Neural progenitor cell (in vitro differentiated cells): ENCODE measurements around the gene PSMD5. TPM values are rescaled to one million over a fixed set of nuclear protein-coding genes. Genes with fewer than 3 reads are reported as not detected.

Source experiments
- DNase-seq: peaks from one replicate; pipeline ENCODE4 v3.0.0-alpha.2; 2016; ENCODE audit warnings: low spot score
- H2AFZ ChIP-seq: fragments of 200-600 bp; sonication (generic); replicated peaks from 2 replicates; pipeline ENCODE4 v1.6.1; 2016; ENCODE audit warnings: antibody characterized with exemption
- H3F3A ChIP-seq: fragments of 200-600 bp; sonication (generic); 2 replicates; pipeline ENCODE4 v1.6.1; 2016; ENCODE audit warnings: antibody characterized with exemption, low read depth
- H3K27ac ChIP-seq: fragments of 200-600 bp; sonication (generic); 2 replicates; pipeline ENCODE4 v1.5.1; 2016; ENCODE audit warnings: mild to moderate bottlenecking
- H3K27me3 ChIP-seq: fragments of 200-600 bp; sonication (generic); 2 replicates; pipeline ENCODE4 v1.6.1; 2016; ENCODE audit warnings: mild to moderate bottlenecking, moderate library complexity
- H3K36me3 ChIP-seq: fragments of 200-600 bp; sonication (generic); 2 replicates; pipeline ENCODE4 v1.5.1; 2016
- H3K4me1 ChIP-seq: fragments of 200-600 bp; sonication (generic); 2 replicates; pipeline ENCODE4 v1.6.1; 2016; ENCODE audit warnings: mixed run types
- H3K4me2 ChIP-seq: fragments of 200-600 bp; sonication (generic); 2 replicates; pipeline ENCODE4 v1.6.1; 2016
- H3K4me3 ChIP-seq: fragments of 200-600 bp; sonication (generic); 2 replicates; pipeline ENCODE4 v1.5.1; 2016
- H3K79me2 ChIP-seq: fragments of 200-600 bp; sonication (generic); 2 replicates; pipeline ENCODE4 v1.6.1; 2016; ENCODE audit warnings: low read depth
- H3K9ac ChIP-seq: fragments of 200-600 bp; sonication (generic); 2 replicates; pipeline ENCODE4 v1.6.1; 2016
- H3K9me3 ChIP-seq: fragments of 200-600 bp; sonication (generic); 2 replicates; pipeline ENCODE4 v1.5.1; 2016; ENCODE audit warnings: low read depth
- H4K20me1 ChIP-seq: fragments of 200-600 bp; sonication (generic); 2 replicates; pipeline ENCODE4 v1.6.1; 2016; ENCODE audit warnings: low read depth
- H3K27ac Mint-ChIP-seq: 3 replicates; pipeline ENCODE4 v1.8.0; 2021; ENCODE audit warnings: mixed read lengths
- H3K27me3 Mint-ChIP-seq: 2 replicates; pipeline ENCODE4 v1.8.0; 2022; ENCODE audit warnings: low read depth, mild to moderate bottlenecking, inconsistent platforms, moderate library complexity, mixed read lengths; ENCODE audit not compliant: insufficient read depth
- H3K36me3 Mint-ChIP-seq: 3 replicates; pipeline ENCODE4 v1.8.0; 2021; ENCODE audit warnings: mixed read lengths
- H3K4me1 Mint-ChIP-seq: 3 replicates; pipeline ENCODE4 v1.8.0; 2021; ENCODE audit warnings: mixed read lengths
- H3K4me3 Mint-ChIP-seq: 3 replicates; pipeline ENCODE4 v1.8.0; 2021; ENCODE audit warnings: mild to moderate bottlenecking, moderate library complexity, mixed read lengths
- H3K9me3 Mint-ChIP-seq: 3 replicates; pipeline ENCODE4 v1.8.0; 2020; ENCODE audit warnings: mixed read lengths
- CTCF ChIP-seq: fragments of 200-600 bp; sonication (generic); IDR thresholded peaks from 2 replicates; pipeline ENCODE4 v1.5.1; 2017; ENCODE audit warnings: antibody characterized with exemption, mild to moderate bottlenecking
- EZH2 ChIP-seq: fragments of 200-600 bp; sonication (generic); IDR thresholded peaks from 2 replicates; pipeline ENCODE4 v1.6.1; 2017; ENCODE audit warnings: antibody characterized with exemption, mild to moderate bottlenecking, moderate library complexity
- EZH2phosphoT487 ChIP-seq: fragments of 200-600 bp; sonication (generic); IDR thresholded peaks from 2 replicates; pipeline ENCODE4 v1.6.1; 2017; ENCODE audit warnings: antibody characterized with exemption
- total RNA-seq: library from RNA; depleted of rRNA; stranded (reverse); fragments of >200 nt; gene quantifications from 2 replicates; pipeline ENCODE4 v1.2.3, GENCODE V29; 2015; ENCODE audit warnings: low replicate concordance

The PSMD5 gene
- total RNA-seq, 1 donor from 2014 or later: 8.7 TPM

DNA sequence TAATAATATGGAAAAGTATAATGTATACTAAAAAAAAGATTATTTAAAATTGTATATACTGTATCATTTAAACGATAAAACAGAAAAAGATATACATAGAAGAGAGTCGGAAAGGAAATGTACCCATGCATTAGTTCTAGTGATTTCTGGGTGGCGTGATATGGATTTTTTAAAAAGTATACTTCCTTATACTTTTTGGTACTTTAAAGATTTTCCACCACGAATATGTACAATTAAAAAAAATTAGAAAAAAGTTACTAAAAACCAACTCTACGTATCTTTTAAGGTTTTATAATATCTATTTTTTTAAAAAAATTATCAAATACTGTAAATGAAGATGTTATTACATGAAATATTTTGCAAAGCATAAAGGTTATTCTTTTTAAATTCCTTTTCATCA, 22.0 kb upstream of the PSMD5 start:
- Histone ChIP-seq H4K20me1 (no peaks in the 10 kb centered on the region), H3K27ac (no peak overlapping the region), H2AFZ (no peak overlapping the region), H3F3A (peaks cover 8% of the 10 kb centered on the region), H3K27me3 (no peaks in the 10 kb centered on the region), H3K79me2 (no peaks in the 10 kb centered on the region), H3K9ac (no peak overlapping the region), H3K9me3 (no peaks in the 10 kb centered on the region), H3K4me2 (no peak overlapping the region), H3K36me3 (no peaks in the 10 kb centered on the region), H3K4me3 (no peak overlapping the region), H3K4me1 (peaks cover 3% of the 10 kb centered on the region)
- Mint-ChIP-seq H3K36me3 (peaks cover 16% of the 10 kb centered on the region), H3K27ac (no peak overlapping the region), H3K4me1 (peaks cover 5% of the 10 kb centered on the region), H3K9me3 (no peaks in the 10 kb centered on the region), H3K4me3 (no peak overlapping the region), H3K27me3 (peaks cover 3% of the 10 kb centered on the region)
- TF ChIP-seq EZH2phosphoT487: no peak
- DNase-seq: no peak

DNA sequence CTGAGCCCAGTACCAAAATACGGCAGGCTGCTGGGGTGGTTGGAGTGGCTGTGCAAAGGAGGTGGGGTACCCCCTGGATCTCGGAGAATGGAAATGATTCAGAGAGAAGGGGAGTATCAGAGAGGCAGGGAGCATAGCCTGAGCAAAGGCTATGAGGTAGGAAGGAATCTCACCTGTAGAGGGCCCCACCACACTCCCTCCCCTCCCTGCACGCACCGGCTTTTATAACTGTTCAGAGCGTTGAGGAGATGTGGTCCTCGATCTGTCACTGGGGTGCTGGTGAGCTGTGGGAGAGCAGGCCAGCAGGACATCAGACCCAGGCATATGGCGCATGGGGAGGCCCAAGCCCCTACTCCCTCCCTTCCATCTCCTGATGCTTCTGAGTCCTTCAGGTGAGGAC, 21.1 kb upstream of the PSMD5 start:
- H3K79me2 ChIP-seq: no peaks in the 10 kb centered on the region
- peak; percentile 9 for TF ChIP-seq CTCF
- TF ChIP-seq EZH2: no peak
- H3K9me3 ChIP-seq: no peaks in the 10 kb centered on the region
- no peak overlapping the region for H2AFZ ChIP-seq
- no peaks in the 10 kb centered on the region for H3K36me3 ChIP-seq
- Mint-ChIP-seq H3K27me3 (peaks cover 3% of the 10 kb centered on the region), H3K4me3 (no peak overlapping the region), H3K9me3 (no peaks in the 10 kb centered on the region), H3K36me3 (peaks cover 16% of the 10 kb centered on the region), H3K27ac (no peak overlapping the region), H3K4me1 (peaks cover 5% of the 10 kb centered on the region)
- no peak overlapping the region for H3K27ac ChIP-seq
- no peaks in the 10 kb centered on the region for H3K27me3 ChIP-seq
- no peaks in the 10 kb centered on the region for H3F3A ChIP-seq
- no peak overlapping the region for H3K4me2 ChIP-seq
- H3K9ac ChIP-seq: no peak overlapping the region
- DNase-seq: no peak
- H4K20me1 ChIP-seq: no peaks in the 10 kb centered on the region
- peaks cover 3% of the 10 kb centered on the region for H3K4me1 ChIP-seq
- H3K4me3 ChIP-seq: no peak overlapping the region

DNA sequence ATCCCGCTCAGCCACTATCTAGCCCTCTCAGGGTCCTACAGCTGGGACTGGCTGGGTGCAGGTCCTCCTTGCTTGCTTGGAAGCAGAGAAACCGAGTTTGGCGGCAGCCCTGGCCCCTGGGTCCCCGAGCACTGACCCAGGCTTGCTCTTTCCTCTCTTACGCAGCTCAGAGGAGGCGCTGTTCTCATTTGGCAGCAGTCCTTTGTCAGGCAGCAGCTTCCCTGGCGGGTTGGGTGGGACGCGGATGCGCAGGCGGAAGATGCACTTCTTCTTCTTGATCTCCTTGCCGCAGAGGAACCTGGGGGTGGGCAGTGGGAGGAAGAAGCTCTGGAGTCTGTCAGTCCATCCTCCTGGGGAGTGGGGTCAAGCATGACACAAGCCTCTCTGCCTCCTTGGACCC, 19.7 kb upstream of the PSMD5 start:
- Histone ChIP-seq H3K79me2 (no peaks in the 10 kb centered on the region), H2AFZ (no peak overlapping the region), H3K9ac (no peak overlapping the region), H3K4me1 (no peaks in the 10 kb centered on the region), H3K4me2 (no peak overlapping the region), H3K27ac (no peak overlapping the region), H3F3A (no peaks in the 10 kb centered on the region), H3K36me3 (no peaks in the 10 kb centered on the region), H3K27me3 (no peaks in the 10 kb centered on the region), H4K20me1 (no peaks in the 10 kb centered on the region), H3K9me3 (no peaks in the 10 kb centered on the region), H3K4me3 (no peak overlapping the region)
- Mint-ChIP-seq H3K27ac (no peak overlapping the region), H3K36me3 (peaks cover 16% of the 10 kb centered on the region), H3K4me3 (no peak overlapping the region), H3K4me1 (no peaks in the 10 kb centered on the region), H3K27me3 (peaks cover 3% of the 10 kb centered on the region), H3K9me3 (no peaks in the 10 kb centered on the region)
- DNase-seq: no peak
- no peak for TF ChIP-seq EZH2phosphoT487
- TF ChIP-seq CTCF: no peak
- TF ChIP-seq EZH2: no peak

DNA sequence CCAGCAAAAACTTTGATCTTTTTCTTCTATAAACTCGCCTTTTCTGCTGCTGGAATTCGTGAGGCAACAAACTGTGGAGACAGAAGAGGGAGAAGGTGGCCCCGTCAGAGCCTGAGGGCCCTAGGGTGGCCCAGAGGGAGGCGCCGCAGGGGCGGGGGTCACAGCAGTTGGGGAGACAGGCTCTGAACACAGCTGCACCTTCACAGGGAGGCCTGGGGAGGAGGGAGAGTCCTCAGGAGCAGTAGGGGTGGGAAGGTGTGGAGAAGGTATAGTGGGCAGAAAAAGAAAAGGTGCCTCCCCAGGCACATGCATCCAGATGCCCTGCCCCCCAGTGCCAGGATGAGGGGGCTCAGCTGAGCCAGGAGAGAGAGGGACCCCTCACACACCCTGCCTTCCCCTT, 19.2 kb upstream of the PSMD5 start:
- Histone ChIP-seq H3K4me2 (no peak overlapping the region), H2AFZ (no peak overlapping the region), H3F3A (no peaks in the 10 kb centered on the region)

More for the DNA sequence above, 19.2 kb upstream of the PSMD5 start:
- TF ChIP-seq CTCF (no peak), EZH2phosphoT487 (no peak), EZH2 (no peak)
- no peaks in the 10 kb centered on the region for H3K79me2 ChIP-seq
- H3K27ac ChIP-seq: no peak overlapping the region
- Mint-ChIP-seq H3K27ac (peak overlapping the region; percentile 42), H3K36me3 (peaks cover 18% of the 10 kb centered on the region), H3K4me1 (no peaks in the 10 kb centered on the region), H3K9me3 (no peaks in the 10 kb centered on the region), H3K4me3 (no peak overlapping the region), H3K27me3 (peaks cover 3% of the 10 kb centered on the region)
- no peaks in the 10 kb centered on the region for H3K36me3 ChIP-seq
- no peaks in the 10 kb centered on the region for H3K9me3 ChIP-seq
- no peak for DNase-seq
- no peak overlapping the region for H3K4me3 ChIP-seq
- no peak overlapping the region for H3K9ac ChIP-seq
- no peaks in the 10 kb centered on the region for H4K20me1 ChIP-seq
- no peaks in the 10 kb centered on the region for H3K27me3 ChIP-seq
- H3K4me1 ChIP-seq: no peaks in the 10 kb centered on the region
